ENCODE data around the gene PGPEP1.
"Not testable (repeated sequence)": the region's sequence is repeated elsewhere in the genome, so short reads cannot be mapped to it uniquely, and the experiment has no call there.

Gene PGPEP1

GRCh38 chr19:18402455-18403248, 62.3 kb downstream of the PGPEP1 start:
- not testable (repeated sequence) for H3K4me3 ChIP-seq (replicated peaks; ENCODE audit: insufficient read depth, low read length); H3K27me3 ChIP-seq (ENCODE audit: insufficient read depth, poor library complexity, severe bottlenecking)
- peak overlapping the region; percentile 78 for H3K27ac ChIP-seq (replicated peaks)
- TF ChIP-seq SPI1 (IDR thresholded peaks at IDR 0.05; ENCODE audit: borderline replicate concordance, low read depth) = peak; percentile 86
- peak in 1 of 2 experiments; percentile 63 for DNase-seq (ENCODE audit: low read depth in 1 of 2, low spot score in 1 of 2)

- H3K27ac ChIP-seq (replicated peaks); DNase-seq (ENCODE audit: low read depth in 1 of 2, low spot score in 1 of 2): not testable (repeated sequence)
Observed at GRCh38 chr19:18405754-18406153, 65.4 kb downstream of the PGPEP1 start.

GRCh38 chr19:18406749-18407148, 66.4 kb downstream of the PGPEP1 start:
- DNase-seq (ENCODE audit: low read depth in 1 of 2, low spot score in 1 of 2) = no peak
- H3K27me3 ChIP-seq (ENCODE audit: insufficient read depth, poor library complexity, severe bottlenecking) = no peaks in the 10 kb centered on the region
- TF ChIP-seq CTCF (IDR thresholded peaks at IDR 0.05; ENCODE audit: insufficient read depth, low read length) = no peak
- TF ChIP-seq GABPA (IDR thresholded peaks at IDR 0.05; ENCODE audit: low read depth) = no peak
- no peak for TF ChIP-seq POLR2AphosphoS5 (IDR thresholded peaks at IDR 0.05; ENCODE audit: low read depth)
- TF ChIP-seq REST (IDR thresholded peaks at IDR 0.05; ENCODE audit: insufficient replicate concordance, low read depth) = no peak

More at GRCh38 chr19:18405754-18406153, 65.4 kb downstream of the PGPEP1 start:
- H3K4me3 ChIP-seq (replicated peaks; ENCODE audit: insufficient read depth, low read length); H3K27me3 ChIP-seq (ENCODE audit: insufficient read depth, poor library complexity, severe bottlenecking): not testable (repeated sequence)

GRCh38 chr19:18408053-18408476, 67.7 kb downstream of the PGPEP1 start:
- no peak for TF ChIP-seq SPI1 (IDR thresholded peaks at IDR 0.05; ENCODE audit: borderline replicate concordance, low read depth)
- TF ChIP-seq CTCF (IDR thresholded peaks at IDR 0.05; ENCODE audit: insufficient read depth, low read length) = peak; percentile 19
- Histone ChIP-seq H3K4me3 (replicated peaks; ENCODE audit: insufficient read depth, low read length) (no peak overlapping the region), H3K27me3 (ENCODE audit: insufficient read depth, poor library complexity, severe bottlenecking) (no peaks in the 10 kb centered on the region), H3K27ac (replicated peaks) (no peak overlapping the region)
- DNase-seq (ENCODE audit: low read depth in 1 of 2, low spot score in 1 of 2) = peak in 1 of 2 experiments; percentile 49

More at GRCh38 chr19:18406749-18407148, 66.4 kb downstream of the PGPEP1 start:
- Histone ChIP-seq H3K27ac (replicated peaks) (no peak overlapping the region), H3K4me3 (replicated peaks; ENCODE audit: insufficient read depth, low read length) (no peak overlapping the region)

- H3K27me3 ChIP-seq (ENCODE audit: insufficient read depth, poor library complexity, severe bottlenecking) = no peaks in the 10 kb centered on the region
- TF ChIP-seq SPI1 (IDR thresholded peaks at IDR 0.05; ENCODE audit: borderline replicate concordance, low read depth) (no peak), CTCF (IDR thresholded peaks at IDR 0.05; ENCODE audit: insufficient read depth, low read length) (no peak), REST (IDR thresholded peaks at IDR 0.05; ENCODE audit: insufficient replicate concordance, low read depth) (no peak), GABPA (IDR thresholded peaks at IDR 0.05; ENCODE audit: low read depth) (no peak), POLR2AphosphoS5 (IDR thresholded peaks at IDR 0.05; ENCODE audit: low read depth) (no peak)
- DNase-seq (ENCODE audit: low read depth in 1 of 2, low spot score in 1 of 2) = no peak
- no peak overlapping the region for H3K27ac ChIP-seq (replicated peaks)
- H3K4me3 ChIP-seq (replicated peaks; ENCODE audit: insufficient read depth, low read length) = no peak overlapping the region
Observed at GRCh38 chr19:18412610-18413239, 72.3 kb downstream of the PGPEP1 start.
